ENCODE data around the gene FN3KRP.
A peak's percentile ranks its signal among the peaks of the same experiment; 100 is the strongest.

The FN3KRP gene

DNA sequence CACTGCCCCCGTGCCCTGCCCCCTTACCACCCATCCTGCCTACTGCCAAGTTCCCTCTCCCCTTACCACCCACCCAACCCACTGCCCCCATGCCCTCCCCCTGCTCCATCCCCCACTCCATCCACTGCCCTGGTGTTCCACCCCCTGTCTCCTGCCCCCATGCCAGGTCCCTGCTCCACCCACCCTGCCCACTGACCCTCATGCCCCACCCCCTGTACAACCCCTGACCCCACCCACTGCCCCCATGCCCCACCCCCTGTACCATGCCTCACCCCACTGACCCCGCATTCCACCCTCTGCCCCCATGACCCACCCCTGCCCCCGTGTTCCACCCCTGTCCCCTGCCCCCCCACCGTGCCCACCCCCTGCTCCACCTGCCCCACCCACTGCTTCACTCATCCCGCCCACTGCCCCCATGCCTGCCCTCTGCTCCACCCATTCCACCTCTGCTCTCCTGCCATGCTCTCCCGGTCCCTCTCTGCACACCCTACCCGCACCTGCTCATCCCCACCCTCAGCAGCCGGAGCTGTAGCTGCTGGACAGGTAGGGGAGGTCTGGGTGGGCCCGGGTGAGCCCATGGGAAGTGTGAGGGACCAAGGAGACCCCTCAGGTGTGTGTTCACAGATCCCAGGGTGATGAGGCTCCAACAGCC is 7.4 kb upstream of the FN3KRP start:
- DNase-seq (ENCODE audit: low spot score): no peak

- DNase-seq (ENCODE audit: low spot score): no peak
Measured at GRCh38 chr17:82709676-82710498, 6.6 kb upstream of the FN3KRP start.

GRCh38 chr17:82710499-82711232 is 5.8 kb upstream of the FN3KRP start:
- no peak for DNase-seq (ENCODE audit: low spot score)

- DNase-seq (ENCODE audit: low spot score): no peak
Measured at GRCh38 chr17:82713071-82713723, 3.3 kb upstream of the FN3KRP start.

GRCh38 chr17:82718986-82719685 is 2.6 kb downstream of the FN3KRP start:
- no peak for DNase-seq (ENCODE audit: low spot score)

GRCh38 chr17:82720204-82720603 is 3.7 kb downstream of the FN3KRP start:
- no peak for DNase-seq (ENCODE audit: low spot score)

DNA sequence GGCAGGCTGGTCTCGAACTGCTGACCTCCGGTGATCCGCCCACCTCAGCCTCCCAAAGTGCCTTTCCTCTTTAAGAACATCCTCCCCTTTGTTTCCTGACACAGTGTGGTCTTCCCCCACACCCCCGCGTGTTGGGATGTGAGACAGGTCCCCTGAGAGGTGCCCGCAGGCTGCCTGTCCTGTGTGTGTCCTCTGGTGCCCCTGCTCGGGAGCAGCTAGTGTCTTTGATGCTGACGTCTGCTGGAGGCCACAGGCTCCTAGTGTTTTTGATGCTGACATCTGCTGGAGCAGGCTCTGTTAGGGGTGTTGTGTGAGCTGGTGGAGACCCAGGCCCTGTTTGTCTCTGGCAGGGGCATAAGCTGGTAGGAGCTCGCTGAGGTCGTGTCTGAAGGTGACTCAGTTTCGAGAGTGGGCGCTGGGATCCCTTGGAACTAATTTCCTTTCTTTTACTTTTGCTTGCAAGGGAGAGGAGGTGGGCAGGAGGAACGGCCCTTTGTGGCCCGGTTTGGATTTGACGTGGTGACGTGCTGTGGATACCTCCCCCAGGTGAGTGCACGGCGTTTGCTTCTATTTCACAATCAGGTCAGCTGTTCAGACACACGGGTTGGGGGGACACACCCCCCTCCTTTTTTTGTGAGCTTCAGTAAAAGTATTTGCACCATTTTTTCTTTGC is 6.0 kb downstream of the FN3KRP start:
- DNase-seq (ENCODE audit: low spot score): no peak

DNA sequence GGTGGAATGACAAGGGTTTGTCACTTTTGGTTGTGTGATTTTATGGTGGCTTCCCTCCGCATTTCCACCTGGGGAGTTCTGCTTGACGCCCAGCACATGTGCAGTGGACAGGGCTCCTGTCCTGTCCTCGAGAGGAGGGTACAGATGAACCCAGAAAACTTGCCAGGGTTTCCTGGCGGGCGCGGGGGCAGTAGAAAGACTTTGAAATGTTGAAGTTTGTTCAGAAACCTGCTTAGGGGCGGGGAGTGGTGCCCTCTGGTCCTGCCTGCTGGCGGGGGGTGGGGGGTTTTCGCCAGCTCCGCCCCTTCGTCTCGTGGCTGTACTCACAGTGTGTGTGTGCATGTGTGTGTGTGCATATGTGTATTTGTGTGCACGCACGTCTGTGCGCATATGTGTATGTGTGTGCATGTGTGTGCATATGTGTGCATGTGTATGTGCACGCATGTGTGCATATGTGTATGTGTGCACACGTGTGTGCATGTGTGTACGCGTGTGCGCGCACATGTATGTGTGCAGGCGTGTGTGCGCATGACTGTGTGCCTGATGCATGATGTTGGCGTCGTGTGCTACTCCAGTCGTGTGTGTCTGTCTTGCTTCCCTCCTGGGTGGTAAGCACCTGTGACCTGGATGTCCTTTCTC is 6.8 kb downstream of the FN3KRP start:
- DNase-seq (ENCODE audit: low spot score): no peak

DNA sequence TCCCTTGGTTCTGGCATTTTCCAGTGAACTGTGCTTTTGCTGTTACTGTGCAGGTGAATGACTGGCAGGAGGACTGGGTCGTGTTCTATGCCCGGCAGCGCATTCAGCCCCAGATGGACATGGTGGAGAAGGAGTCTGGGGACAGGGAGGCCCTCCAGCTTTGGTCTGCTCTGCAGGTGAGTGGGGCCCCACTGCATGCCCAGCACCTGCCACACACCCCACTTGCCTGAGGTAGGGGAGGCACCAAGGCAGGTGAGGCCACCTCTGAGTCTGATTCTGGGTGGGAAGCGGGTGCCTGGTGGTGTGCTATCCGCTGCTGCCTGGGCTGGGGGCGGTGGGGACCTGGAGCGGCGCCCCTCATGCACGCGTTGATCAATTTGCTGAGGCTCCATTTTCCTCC is 9.9 kb downstream of the FN3KRP start:
- DNase-seq (ENCODE audit: low spot score): no peak

DNA sequence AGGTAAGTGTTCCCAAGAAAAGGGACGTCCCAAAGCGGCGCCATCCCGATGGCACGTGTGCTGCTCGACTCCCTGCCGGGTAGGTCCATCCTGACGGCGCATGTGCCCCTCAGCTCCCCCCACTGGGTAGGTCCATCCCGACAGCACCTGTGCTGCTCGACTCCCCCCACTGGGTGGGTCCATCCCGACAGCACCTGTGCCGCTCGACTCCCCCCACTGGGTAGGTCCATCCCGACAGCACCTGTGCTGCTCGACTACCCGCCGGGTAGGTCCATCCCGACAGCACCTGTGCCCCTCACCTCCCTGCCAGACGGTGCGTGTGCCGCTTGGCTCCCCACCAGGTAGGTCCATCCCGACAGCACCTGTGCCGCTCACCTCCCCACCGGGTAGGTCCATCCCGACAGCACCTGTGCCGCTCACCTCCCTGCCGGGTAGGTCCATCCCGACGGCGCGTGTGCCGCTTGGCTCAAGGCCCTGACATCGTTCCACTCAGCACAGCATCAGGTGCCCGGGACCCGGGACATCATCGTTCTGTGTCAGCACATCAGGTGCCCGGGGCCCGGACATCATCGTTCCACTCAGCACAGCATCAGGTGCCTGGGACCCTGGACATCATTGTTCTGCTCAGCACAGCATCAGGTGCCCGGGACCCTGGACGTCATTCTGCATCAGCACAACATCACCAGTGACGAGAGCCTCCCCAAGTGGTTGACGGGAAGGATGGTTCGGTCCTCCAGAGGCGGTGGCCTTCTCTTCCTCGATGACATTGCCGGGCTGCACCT is 13.2 kb downstream of the FN3KRP start:
- no peak for DNase-seq (ENCODE audit: low spot score)

- DNase-seq (ENCODE audit: low spot score): no peak
Measured at GRCh38 chr17:82732118-82732743, 15.7 kb downstream of the FN3KRP start.

- peak; percentile 86 for DNase-seq (ENCODE audit: low spot score)
Measured at GRCh38 chr17:82734987-82735866, 18.7 kb downstream of the FN3KRP start, which contains the start of gene FN3K. Gene FN3K, plus strand, starts transcription at chr17:82735615. Its CDS starts 22 bp downstream, at chr17:82735637.

DNA sequence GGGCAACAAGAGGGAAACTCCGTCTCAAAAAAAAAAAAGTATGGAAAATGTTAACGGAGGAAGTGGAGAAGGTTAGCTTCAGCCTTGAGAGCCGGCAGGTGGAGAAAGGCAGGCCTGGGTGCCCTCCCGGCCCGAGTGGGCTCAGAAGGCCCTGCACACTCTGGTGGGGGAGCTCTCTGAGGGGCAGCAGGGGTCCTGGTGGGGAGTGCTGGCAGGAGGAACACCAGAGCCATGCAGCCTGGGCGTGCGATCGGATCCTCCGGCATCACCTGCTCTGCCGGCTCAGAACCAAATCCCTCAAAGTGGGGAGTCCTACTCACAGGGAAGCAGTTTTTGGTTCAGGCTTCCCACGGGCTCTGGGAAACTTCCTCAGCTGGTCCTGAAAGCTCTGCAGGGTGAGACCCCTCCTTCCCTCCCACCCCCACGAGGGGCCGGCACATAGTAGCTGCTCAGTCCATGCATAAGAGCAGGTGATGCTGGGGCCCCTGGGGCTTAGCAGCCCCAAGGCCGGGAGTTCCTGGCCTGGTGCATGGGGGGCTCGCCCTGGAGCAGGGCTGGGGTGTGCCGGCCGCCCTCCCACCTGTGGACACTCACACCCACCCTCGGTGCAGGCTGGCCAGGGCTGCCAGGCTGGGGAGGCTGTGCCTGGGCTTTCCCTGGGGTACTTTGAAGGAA is 20.1 kb downstream of the FN3KRP start:
- no peak for DNase-seq (ENCODE audit: low spot score)

DNA sequence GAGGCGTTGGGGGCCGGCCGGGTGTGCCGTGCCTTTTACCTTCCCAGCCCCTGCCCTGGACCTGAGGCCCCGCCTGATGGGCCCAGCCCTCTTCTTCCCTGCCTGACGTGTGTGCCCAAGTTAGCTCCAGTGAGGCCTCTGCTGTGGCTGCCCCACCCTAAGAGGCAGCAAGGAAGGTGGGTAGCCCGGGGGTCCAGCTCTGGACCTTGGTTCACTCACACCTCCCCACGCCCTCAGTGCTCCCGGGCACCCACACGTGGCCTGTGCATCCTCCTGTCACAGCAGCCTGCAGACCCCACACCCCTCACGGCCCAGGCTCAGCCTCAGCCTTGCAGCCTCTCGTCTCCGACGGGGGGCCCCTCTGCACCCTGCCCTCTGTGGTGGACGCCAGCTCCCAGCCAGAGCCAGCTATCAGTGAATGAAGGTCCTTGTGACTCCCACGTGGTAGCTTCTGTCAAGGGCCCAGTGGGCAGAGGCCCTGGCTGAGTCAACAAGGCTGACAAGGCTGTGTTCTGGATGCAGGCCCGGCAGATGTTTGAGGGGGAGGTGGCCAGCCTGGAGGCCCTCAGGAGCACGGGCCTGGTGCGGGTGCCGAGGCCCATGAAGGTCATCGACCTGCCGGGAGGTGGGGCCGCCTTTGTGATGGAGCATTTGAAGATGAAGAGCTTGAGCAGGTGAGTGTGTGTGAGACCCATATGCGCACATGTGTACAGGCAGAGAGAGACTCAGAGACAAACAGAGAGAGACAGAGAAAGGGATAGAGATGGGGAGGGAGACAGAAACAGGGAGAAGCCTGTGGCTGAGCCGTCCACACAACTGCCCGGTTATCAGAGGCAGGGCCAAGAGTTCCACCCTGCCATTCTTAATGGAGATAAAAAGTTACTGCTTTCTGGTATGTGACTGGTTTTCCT is 21.7 kb downstream of the FN3KRP start:
- DNase-seq (ENCODE audit: low spot score): no peak

DNA sequence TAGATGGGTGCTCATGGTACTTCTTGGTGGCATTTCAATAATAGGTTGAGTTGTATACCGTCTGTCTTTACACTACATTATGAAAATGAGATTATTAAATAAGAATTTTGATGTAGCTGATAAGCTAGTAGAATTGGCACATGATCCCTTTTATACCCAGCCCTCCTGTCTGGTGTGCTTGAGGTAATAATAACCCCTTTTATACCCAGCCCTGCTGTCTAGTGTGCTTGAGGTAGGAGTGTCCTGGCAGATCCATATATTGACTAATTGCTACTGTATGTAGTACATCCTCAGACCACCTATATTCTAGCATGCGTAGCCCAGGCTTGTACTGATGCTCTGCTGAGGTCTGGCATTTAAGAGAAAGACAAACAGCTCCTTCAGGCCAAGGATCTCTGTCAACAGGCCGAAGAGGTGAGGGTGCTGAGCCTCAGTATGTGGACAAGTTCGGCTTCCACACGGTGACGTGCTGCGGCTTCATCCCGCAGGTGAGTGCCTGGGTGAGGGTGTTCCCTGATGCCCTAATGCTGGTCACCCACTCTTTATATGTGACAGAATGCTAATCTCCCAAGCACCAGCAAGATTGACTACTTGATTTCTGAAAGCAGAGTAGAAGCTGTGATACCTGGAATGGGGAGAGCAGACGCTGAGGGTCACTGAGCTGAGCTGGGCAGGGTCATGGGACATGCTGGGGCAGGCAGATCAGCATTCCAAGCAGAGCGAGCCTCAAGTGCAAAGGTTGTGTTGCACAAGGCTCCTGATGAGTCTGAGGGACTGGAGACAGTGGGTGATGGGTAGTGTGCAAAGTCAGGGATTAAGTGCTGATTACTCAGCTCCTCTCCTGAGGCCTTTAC is 24.6 kb downstream of the FN3KRP start:
- DNase-seq (ENCODE audit: low spot score): no peak
